OCI-LY3 (cell line): ENCODE measurements around the gene TNFAIP2.

Experiments
- H2AFZ ChIP-seq: fragments of 200-600, 300-600 bp; shearing (Covaris generic); 2 replicates; pipeline ENCODE4 v1.6.0; 2014; ENCODE audit warnings: antibody characterized with exemption, low read depth, low read length
- H3K27ac ChIP-seq: fragments of 200-600, 300-600 bp; sonication (generic); 2 replicates; pipeline ENCODE4 v1.5.1; 2014; ENCODE audit warnings: mild to moderate bottlenecking, low read length, moderate library complexity, mixed read lengths
- H3K27me3 ChIP-seq: fragments of 200-600, 300-600 bp; sonication (generic); 2 replicates; pipeline ENCODE4 v1.6.1; 2014; ENCODE audit warnings: low read depth, low read length, mixed read lengths
- H3K36me3 ChIP-seq: fragments of 200-600, 300-600 bp; sonication (generic); replicated peaks from 2 replicates; pipeline ENCODE3; 2014; ENCODE audit warnings: low read depth, low read length, mixed read lengths
- H3K4me1 ChIP-seq: fragments of 300-600, 200-600 bp; sonication (generic); 2 replicates; pipeline ENCODE4 v1.6.1; 2014; ENCODE audit warnings: low read length, mixed read lengths
- H3K4me2 ChIP-seq: fragments of 200-600, 300-600 bp; sonication (generic); 2 replicates; pipeline ENCODE4 v1.6.1; 2014; ENCODE audit warnings: low read length, mixed read lengths
- H3K4me3 ChIP-seq: fragments of 300-600, 200-600 bp; sonication (generic); 2 replicates; pipeline ENCODE4 v1.5.1; 2014; ENCODE audit warnings: antibody characterized with exemption, mild to moderate bottlenecking, low read length, moderate library complexity
- H3K79me2 ChIP-seq: fragments of 300-600, 200-600 bp; shearing (Covaris generic); 2 replicates; pipeline ENCODE4 v1.6.1; 2014; ENCODE audit warnings: mild to moderate bottlenecking, low read length, mixed read lengths
- H3K9ac ChIP-seq: fragments of 300-600, 200-600 bp; shearing (Covaris generic); 2 replicates; pipeline ENCODE4 v1.6.0; 2014; ENCODE audit warnings: mild to moderate bottlenecking, low read length, moderate library complexity
- H3K9me3 ChIP-seq: fragments of 200-600, 300-600 bp; shearing (Covaris generic); 2 replicates; pipeline ENCODE4 v1.6.1; 2014; ENCODE audit warnings: low read length, mixed read lengths; ENCODE audit not compliant: insufficient read depth
- H4K20me1 ChIP-seq: fragments of 200-600, 300-600 bp; sonication (generic); 2 replicates; pipeline ENCODE4 v1.6.1; 2016; ENCODE audit warnings: low read length, mixed read lengths; ENCODE audit not compliant: insufficient read depth
- CTCF ChIP-seq: fragments of 200-600, 300-600 bp; sonication (generic); IDR thresholded peaks from 2 replicates; pipeline ENCODE4 v1.5.1; 2014; ENCODE audit warnings: antibody characterized with exemption, low read length, low read depth
- EZH2phosphoT487 ChIP-seq: fragments of 200-600 bp; shearing (Covaris generic); IDR thresholded peaks from 2 replicates; pipeline ENCODE4 v1.6.1; 2018; ENCODE audit warnings: antibody characterized with exemption, mixed run types, low read depth

The TNFAIP2 gene

DNA sequence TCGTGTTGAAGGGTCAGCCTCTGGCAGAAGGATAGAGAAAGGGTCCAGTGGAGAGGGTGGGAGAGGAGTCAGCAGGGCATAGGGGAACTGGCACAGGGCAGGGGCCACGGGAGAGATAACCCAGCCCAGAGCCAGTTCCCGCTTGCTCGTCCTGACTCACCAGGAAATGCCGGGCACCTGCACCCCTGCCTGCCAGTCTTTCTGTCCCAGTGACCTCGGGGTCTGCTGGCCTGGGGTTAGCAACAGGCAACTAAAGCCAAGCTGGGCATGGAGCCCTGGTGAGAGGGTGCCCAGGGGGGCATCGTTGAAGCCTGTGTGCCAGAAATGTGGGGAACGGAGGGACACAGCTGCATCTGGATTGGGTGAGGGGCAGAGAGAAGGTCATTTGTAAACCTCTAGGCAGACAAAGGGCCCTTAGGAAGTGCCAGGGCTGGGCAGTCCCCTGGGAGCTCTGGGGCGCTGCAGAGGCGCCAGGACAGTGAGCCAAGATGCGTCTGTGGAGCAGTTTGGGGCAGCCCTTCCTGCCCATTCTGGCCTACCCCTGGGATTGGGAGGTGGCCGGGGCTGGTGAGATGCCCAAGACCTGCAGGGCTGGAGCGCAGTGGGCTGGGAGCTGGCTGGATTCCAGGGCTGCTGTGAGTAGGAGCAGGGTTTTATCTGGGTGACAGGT, 5.5 kb downstream of the TNFAIP2 start:
- H3K4me2 ChIP-seq = no peak overlapping the region
- no peaks in the 10 kb centered on the region for H4K20me1 ChIP-seq
- H3K36me3 ChIP-seq = no peaks in the 10 kb centered on the region
- TF ChIP-seq CTCF = no peak
- no peak for TF ChIP-seq EZH2phosphoT487
- no peak overlapping the region for H3K9ac ChIP-seq
- H3K4me1 ChIP-seq = no peaks in the 10 kb centered on the region
- H2AFZ ChIP-seq = no peak overlapping the region
- H3K79me2 ChIP-seq = no peaks in the 10 kb centered on the region
- no peak overlapping the region for H3K27ac ChIP-seq
- H3K4me3 ChIP-seq = no peak overlapping the region
- no peaks in the 10 kb centered on the region for H3K27me3 ChIP-seq
- H3K9me3 ChIP-seq = no peaks in the 10 kb centered on the region

DNA sequence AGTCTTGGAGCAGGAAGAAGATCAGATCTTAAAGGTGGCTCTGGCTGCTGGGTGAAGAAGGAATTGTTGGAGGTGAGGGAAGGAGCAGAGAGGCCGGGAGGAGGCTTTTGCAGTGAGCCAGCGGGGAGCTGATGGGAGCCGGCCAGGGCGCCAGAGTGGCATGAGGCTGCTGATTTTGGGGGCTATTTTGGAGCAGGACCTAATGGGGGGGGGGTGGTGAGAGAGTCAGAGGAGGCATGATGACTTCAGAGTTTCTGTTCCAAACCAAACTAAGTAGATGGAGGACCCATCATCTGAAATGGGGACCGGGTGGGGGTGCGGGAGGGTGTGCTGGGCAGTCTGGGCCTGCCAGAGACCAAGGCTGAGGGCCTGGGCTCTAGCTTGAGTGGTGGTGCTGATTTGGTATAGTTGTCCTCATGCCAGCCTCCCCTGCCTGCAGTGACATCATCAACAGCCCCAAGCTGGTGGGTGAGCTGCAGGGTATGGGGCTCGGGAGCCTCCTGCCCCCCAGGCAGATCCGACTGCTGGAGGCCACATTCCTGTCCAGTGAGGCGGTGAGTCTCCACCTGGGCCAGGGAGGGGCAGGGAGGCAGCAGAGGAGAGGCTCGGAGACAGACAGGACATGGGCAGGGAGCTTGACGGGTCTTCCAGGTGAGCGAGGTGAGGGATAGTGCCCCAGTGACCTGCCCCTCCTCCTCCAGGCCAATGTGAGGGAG, 6.2 kb downstream of the TNFAIP2 start:
- no peaks in the 10 kb centered on the region for H3K36me3 ChIP-seq
- no peaks in the 10 kb centered on the region for H3K4me1 ChIP-seq
- no peaks in the 10 kb centered on the region for H3K79me2 ChIP-seq
- H3K9ac ChIP-seq = no peak overlapping the region
- H3K4me2 ChIP-seq = no peak overlapping the region
- H2AFZ ChIP-seq = no peak overlapping the region
- no peak overlapping the region for H3K4me3 ChIP-seq
- no peaks in the 10 kb centered on the region for H3K27me3 ChIP-seq
- H4K20me1 ChIP-seq = no peaks in the 10 kb centered on the region
- no peaks in the 10 kb centered on the region for H3K9me3 ChIP-seq
- TF ChIP-seq EZH2phosphoT487 (no peak), CTCF (no peak)
- no peak overlapping the region for H3K27ac ChIP-seq

DNA sequence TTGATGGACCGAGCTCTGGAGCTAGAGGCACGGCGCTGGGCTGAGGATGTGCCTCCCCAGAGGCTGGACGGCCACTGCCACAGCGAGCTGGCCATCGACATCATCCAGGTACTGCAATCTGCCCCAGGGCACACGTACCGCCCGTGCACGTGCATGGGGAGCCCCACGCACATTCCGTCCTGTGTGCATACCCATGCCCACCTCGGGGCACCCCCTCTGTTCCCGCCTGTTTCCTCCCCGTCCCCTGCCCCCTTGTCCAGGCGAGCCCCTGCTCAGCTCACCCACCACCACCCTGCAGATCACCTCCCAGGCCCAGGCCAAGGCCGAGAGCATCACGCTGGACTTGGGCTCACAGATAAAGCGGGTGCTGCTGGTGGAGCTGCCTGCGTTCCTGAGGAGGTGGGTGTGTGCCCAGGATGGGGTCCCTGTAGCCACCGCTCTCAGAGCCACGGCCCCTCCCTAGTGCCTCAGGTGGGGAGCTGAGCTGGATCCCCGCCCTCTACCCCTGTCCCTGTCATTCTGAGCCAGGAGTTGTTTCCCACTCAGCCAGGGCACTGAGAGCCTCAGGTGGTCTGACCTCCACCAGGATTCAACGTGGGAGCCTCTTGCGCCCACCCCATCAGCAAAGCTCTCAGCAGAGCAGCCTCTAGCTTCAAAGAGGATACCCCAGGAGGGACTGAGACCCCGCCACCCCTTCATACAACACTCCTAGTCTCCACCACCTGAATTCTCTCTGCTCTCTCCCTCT, 6.9 kb downstream of the TNFAIP2 start:
- H3K4me3 ChIP-seq = no peak overlapping the region
- H3K9ac ChIP-seq = no peak overlapping the region
- no peak overlapping the region for H2AFZ ChIP-seq
- H3K36me3 ChIP-seq = no peaks in the 10 kb centered on the region
- H3K27ac ChIP-seq = no peak overlapping the region
- no peaks in the 10 kb centered on the region for H3K4me1 ChIP-seq
- no peaks in the 10 kb centered on the region for H3K27me3 ChIP-seq
- no peak overlapping the region for H3K4me2 ChIP-seq
- no peaks in the 10 kb centered on the region for H3K79me2 ChIP-seq
- H4K20me1 ChIP-seq = no peaks in the 10 kb centered on the region
- H3K9me3 ChIP-seq = no peaks in the 10 kb centered on the region
- TF ChIP-seq EZH2phosphoT487 = no peak
- no peak for TF ChIP-seq CTCF

GRCh38 chr14:103130965-103131364, 7.7 kb downstream of the TNFAIP2 start:
- H3K27ac ChIP-seq = no peak overlapping the region
- no peak overlapping the region for H3K9ac ChIP-seq
- no peak overlapping the region for H3K4me3 ChIP-seq
- H3K9me3 ChIP-seq = no peaks in the 10 kb centered on the region
- no peaks in the 10 kb centered on the region for H3K79me2 ChIP-seq
- no peak for TF ChIP-seq EZH2phosphoT487
- no peak for TF ChIP-seq CTCF
- H3K27me3 ChIP-seq = no peaks in the 10 kb centered on the region
- H3K4me2 ChIP-seq = no peak overlapping the region
- no peaks in the 10 kb centered on the region for H3K36me3 ChIP-seq
- no peaks in the 10 kb centered on the region for H4K20me1 ChIP-seq
- no peak overlapping the region for H2AFZ ChIP-seq
- H3K4me1 ChIP-seq = no peaks in the 10 kb centered on the region
